Non-pigmented ciliary epithelial cell (primary cell): ENCODE data around the gene KCNG2.

Experiments
- DNase-seq: peaks from one replicate; pipeline ENCODE4 v3.0.0-alpha.2; 2010; ENCODE audit warnings: low read depth

Gene KCNG2

DNA sequence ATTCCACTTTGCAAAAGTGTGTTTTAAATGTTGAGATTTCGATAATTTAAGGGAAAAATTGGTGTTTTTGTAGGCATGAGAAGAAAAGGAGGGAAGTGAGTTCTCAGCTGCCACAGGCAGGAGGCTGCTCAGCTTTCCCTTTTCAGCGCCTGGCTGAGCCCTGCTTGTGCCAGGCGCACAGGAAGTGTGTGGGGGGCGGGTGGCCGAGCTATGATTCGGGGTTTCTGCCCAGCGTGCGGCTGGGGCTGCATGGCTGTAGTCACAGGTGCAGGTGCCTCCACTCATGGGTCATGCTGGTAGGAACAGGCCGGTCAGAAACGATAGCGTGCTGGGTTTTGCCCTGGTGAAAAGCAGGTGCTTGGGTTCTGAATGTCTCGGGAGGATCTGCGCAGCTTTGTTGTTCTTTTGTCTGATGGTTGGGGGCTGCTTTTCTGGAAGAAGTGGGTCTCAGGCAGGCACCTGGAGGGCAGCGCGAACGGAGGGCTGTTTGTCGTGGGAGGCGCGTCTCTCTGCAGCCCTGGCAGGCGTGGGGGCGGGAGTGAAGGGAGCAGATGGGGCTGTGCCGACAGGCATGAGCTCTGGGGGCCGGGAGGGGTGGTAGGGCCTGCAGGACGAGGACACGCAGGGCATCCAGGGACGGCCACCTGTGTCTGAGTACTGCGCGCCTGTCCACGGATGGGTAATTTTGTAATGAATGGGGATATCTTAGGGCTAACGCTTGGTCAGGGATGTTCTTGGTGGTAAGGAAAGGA lies 2.1 kb downstream of the KCNG2 start:
- DNase-seq, result no peak

DNA sequence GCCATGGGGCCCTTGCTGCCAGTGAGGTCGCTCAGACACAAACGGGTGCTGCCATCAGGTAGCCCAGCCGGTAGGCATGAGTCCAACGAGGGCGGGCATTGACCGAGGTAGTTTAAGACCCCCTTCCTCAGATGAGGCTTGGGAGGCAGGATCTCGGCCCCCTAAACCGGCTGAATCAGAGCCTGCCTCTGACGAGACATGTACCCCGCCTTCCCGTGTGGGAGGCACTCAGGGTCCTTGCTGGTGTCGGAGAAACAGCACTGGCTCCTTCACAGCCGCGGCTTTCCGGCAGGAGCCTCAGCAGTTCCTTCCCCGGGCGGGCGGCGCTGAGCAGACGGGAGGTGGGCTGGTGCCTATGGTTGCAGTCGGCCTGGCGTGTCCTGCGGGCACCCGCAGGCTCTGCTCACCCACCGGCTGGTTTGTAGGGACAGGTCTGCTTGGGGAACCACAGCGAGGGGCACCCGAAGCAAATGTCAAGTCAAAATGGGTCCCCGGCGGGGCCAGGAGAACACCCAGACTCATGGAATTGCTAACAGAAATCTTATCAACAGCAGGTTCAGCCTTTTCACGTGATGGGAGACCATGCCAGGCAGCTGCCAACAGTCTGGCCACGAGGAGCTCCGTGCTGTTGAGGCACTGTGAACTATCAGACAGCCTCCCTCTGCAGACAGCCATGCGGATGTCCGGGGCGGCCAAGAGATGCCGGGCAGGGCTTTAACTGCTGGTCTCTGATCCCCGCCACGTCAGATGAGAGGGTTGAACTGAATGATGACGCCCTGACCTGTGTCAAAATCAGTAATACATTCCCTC lies 2.8 kb downstream of the KCNG2 start:
- no peak for DNase-seq

DNA sequence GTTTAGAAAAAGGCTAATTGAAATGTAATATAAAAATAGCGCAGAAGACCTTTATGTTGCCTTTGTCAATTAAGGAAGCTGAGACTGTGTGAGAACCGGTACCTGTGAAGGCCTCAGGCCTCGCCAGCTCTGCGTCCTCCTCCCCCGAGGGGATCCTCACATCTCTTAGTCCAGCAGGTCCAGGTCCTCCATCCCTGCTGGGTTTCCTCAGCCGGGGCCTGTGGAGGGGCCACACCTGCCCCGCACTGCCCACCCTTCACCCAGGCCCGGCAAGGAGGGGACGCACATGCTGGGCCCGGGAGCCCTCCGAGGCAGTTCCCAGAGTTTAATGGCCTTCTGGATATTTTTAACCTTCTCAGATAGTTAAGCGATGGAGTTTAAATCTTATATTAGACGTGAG lies 3.5 kb downstream of the KCNG2 start:
- no peak for DNase-seq

DNA sequence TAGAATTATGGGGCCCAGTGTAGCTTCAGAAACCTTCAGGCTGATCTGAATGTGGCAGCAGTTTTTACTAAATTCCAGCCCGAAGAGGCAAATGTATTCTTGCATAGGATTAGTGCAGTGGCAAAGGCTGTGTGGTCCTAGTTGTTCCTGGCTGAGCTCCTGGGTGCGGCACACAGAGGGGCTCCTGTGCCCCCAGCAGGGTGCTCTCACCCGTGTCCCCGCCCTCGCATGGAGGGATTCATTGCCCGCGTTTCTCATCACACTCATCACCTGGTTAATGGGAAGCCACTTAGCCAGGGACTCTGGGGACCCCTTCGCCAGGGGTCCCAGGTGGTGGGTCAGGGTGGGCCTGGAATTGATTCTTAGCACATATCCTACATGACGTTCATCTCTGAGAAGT lies 3.9 kb downstream of the KCNG2 start:
- DNase-seq, result no peak

DNA sequence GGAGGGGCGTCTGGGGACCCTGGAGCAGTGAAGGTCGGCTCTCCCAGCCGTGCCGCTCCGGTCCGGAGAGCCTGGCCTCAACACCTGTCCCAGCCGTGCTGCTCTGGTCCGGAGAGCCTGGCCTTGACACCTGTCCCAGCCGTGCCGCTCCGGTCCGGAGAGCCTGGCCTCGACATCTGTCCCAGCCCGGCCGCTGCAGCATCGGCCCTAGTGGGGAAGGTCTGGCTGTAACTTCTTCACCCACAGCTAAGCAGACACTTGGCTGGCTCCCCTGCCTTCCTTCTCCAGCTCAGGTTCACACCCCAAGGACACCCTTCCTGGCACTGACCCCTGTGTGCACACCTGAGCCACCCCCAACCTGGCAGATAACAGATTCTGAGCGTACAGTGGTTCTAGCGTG lies 4.6 kb downstream of the KCNG2 start:
- DNase-seq, result no peak

DNA sequence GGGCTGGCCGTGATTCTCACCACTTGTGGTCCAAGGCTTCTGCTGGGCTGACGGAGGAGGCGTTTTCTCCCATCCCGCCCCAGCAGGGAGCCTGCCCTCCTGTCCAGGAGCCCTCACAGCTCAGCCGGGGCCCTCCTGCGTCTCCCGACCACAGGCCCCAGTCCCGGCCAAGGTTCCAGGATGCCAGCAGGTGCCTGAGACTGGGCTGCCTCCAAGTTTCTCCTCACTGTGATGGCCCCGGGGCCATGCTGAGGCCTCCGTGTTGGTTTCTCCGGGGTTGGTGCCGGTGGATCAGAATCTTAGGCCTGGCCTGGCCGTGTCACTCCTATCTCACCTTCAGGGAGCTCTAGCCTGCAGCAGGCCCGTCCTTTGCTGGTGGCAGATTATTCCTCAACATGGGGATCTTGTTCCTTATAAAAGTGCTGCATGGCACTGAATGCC lies 5.9 kb downstream of the KCNG2 start:
- no peak for DNase-seq

DNA sequence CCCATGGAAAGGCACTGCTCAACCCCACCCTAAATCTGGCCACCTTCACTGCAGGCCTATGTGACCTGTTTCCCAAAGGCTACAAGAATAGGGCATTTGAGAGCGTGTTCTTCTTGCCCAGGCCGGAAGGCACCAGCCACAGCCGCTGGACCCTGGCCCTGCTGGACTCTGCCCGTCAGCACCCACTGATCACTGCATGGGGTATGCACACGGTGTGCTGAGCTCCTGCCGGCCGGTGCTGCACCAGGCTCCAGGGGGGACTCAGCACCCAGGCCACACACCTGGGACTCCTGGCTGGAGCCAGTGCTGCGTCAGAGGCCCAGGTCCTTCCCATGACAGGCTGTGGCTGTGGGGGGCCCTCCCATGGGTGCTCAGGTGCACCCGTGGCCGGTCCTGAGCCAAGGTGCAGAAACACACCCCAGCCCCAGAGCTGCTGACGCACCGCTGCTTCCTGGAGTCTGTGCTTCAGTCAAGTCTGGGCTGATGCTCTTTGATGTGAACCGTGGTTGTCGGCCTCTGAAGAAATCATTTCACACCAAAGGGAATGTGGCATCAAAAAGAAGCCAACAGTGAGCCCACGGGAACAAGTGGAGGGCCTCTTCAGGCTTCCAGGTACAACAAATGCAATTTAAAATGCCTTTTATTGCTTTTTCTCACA lies 6.5 kb downstream of the KCNG2 start:
- DNase-seq, result no peak

DNA sequence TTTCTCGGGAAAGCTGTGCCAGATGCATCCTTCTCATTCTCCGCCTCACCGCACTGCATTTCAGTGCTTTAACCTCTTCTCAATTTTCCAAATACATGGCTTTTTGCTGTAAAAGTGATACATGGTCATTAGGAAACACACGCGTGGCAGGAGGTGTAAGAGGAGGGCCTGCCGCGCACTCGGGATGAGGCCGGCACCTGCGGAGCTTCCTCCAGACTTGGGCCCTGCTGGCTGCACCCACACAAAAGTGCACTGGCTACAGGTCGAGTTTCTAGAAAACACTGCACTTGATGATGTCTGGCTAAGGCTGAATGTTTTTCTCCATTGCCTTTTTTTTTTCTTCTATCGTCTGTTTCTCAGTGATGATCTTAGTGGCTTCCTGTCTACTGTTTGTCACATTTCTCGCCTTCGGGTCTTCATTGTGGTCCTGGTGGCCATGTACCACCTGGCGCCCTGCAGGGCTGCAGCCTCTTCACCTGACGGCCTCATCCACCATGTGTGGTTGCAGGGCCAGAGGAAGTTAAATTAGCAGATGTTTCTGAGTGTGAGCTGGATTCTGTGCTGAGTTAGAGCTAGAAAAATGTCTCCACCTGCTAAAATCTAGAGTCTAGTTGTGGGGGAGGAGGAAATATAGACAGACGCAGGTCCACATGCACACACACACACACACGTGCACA lies 7.6 kb downstream of the KCNG2 start:
- no peak for DNase-seq

DNA sequence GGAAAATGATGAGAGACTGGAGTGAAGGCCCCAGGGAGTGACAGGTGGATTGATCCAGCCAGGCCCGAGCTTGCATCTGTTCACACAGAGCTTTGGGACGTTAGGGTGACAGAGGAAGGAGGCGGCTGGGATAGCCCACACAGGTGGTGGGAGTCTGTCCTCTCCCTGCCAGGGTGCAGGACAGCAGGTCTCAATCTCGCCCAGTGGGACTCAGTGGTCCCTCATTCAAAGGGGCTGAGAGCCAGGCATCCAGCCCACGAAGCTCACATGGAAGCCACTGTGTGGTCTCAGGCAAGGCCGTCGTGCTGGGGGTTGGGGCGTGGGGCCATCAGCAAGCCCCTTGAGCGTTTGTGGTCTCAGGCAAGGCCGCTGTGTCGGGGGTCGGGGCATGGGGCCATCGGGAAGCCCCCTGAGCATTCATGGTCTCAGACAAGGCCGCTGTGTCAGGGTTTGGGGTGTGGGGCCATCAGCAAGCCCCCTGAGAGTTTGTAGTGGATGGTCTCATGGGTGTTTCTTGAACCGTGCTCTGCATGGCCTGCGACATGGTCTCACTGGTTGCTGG lies 8.3 kb downstream of the KCNG2 start:
- no peak for DNase-seq

DNA sequence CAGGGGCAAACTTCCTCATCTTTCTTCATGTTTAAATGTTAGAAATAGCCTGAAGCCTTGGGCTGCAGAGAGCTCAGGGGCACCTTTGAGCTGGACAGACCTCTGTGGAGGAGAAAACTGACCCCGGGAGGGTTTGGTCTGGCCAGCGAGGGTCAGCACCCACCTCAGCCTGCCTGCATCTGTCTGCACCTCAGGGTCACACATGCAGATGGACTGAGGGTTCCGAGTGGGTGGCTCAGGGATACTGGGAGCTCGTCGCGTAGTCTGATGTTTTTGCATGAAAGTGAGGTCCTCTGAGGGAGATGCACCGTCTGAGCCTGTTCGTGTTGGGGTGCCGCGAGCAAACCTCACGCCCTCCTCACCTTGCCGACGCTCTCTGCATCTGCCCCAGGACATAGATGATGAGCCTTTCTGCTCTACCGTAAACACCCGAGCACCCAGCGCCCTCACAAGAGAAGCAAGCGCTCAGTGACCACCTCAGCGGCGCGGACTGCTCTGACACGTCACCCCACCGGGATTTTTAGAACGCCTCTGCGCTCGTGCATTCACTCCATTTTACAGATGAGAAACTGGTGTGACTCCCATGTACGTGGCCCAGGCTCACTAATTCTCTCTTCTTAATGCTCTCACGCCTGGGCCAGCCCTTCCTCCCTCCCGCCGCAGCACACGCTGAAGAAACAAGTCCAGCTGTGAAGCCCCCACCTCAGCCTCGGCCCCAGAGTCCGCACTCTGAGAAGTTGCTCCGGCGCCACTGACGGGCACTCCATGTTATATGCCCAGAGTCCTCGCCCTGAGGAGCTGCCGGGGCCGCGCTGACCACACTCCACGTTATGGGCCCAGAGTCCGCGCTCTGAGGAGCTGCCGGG lies 9.5 kb downstream of the KCNG2 start:
- DNase-seq, result no peak

DNA sequence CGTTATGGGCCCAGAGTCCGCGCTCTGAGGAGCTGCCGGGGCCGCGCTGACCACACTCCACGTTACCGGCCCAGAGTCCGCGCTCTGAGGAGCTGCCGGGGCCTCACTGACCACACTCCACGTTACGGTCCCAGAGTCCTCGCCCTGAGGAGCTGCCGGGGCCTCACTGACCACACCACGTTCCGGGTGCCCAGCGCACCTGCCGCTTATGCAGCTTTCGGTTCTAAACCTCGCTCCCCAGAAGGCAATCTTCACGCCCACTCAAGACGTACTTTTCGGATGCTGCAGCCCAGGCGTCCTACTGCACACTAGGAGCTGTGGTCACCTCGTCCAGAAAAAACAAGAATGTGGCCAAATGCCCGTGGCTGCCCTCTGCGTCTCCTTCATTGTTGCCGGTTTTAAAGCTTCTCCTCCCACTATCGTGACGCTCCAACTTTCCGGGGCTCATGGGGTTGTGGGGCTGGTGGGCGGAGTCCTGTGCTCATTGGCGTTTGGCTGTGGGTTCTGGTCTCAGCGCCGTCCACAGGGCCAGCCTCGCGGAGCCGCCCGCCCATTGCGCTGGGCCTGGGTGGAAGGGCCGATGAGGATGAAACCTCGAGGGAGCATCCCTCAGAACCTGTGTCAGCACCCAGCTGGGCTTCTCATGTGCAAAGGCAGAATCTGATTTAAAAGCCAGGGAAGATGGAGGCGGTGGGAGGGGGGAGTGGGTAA lies 11.9 kb downstream of the KCNG2 start:
- DNase-seq, result no peak

DNA sequence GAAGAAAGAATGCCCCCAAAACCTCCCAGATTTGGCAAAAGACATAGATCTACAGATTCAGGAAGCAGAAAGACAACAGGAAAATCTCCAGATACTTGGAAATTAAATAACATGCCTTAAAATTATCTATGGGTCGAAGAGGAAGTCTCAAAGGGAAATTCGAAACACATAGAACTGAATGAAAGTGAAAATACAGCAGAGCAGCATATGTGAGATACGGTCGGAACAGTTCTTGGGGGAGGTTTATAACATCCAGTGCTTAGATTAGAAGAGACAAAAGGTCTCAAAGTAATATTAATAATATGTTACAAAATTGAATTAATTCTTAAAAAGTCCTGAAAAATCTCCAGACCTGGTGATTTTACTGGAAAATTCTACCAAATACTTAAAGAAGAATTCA lies 14.3 kb downstream of the KCNG2 start:
- DNase-seq, result no peak

DNA sequence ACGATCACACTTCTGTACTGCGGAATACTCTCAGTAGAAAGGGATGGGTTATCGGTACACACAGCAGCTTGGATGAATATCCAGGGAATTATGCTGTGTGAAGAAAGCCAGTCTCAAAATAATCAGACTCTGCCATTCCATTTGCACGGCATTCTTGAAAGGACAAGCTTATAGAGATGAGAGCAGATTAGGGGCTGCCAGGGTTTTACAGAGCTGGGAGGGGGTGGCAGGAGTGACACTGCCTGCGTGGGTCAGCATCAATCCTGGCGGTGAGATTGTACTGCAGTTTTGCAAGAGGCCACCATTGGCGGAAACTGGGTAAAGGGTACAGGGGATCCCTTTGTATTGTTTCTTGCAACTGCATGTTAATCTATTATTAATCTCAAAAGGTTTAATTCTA lies 16.6 kb downstream of the KCNG2 start:
- DNase-seq, result no peak

DNA sequence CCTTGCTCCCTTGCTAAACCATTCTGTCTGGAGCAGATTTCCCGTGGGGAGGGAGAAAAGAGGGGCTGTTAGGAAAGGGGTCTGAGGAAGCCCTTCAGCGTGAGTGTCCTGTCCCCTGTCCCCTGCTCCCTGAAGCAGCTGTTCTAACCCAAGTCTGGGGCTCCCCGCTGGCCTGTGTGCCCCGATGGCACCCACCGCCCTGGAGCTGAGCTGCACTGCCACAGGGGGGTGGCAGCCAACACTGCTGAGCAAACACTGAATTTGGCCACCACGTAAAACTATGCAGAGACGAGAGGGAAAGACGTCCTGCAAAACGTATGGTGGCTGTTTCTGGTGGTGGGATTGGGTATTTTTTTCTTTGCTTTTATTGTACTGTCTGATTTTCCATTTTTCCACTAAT lies 17.9 kb downstream of the KCNG2 start:
- DNase-seq, result no peak

DNA sequence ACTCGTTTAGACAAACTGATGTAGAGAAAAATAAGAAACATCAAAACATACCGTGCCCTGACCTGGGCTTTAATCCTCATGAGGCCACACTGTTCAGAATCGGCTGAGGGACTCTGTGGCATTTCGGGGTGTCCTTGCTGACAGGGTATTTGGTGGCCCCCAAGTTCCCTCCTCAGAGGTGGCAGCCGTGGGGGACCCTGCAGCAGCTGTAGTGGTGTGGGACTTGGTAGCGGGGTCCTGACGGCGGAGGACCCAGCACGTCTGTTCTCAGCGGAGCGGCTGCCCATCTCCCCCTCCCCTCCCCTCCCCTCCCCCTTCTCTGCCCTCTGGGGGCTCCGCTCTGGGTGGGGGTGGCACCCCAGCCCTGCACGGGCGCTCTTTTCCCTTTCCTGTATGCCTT lies 18.4 kb downstream of the KCNG2 start:
- no peak for DNase-seq

DNA sequence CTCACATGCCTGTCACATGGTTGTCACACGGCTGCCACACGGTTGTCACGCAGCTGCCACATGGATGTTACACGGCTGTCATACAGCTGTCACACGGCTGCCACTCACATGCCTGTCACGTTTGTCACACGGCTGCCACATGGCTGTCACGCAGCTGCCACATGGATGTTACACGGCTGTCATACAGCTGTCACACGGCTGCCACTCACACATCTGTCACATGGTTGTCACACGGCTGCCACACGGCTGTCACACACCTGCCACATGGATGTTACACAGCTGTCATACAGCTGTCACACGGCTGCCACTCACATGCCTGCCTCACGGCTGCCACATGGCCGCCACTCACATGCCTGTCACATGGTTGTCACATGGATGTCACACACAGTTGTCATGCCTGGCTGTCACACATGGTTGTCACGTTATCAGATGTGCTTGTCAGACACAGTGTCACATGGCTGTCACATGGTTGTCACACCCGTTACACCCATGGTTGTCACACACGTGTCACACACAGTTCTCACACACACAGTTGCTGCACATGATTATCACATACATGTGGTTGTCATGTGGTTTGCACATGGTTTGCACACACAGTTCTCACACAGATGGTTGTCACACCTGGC lies 19.4 kb downstream of the KCNG2 start:
- no peak for DNase-seq

DNA sequence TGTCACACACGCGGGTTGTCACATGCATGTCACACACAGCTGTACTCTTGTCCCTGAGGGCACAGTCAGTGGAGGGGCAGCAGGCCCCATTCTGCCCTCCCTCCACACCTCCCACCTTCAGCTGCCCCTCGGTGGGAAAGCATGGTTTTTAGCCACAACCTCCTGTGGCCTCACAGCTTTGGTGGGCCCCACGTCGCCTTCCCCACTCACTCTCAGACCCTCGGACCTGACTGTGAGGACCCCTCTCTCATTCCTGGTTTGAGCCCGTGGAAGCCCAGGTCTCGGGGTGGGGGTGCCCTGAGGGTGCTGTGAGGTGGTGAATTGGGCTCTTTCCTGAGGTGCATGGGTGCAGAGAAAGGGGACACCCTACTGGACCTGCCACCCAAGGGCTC lies 19.9 kb downstream of the KCNG2 start:
- no peak for DNase-seq

DNA sequence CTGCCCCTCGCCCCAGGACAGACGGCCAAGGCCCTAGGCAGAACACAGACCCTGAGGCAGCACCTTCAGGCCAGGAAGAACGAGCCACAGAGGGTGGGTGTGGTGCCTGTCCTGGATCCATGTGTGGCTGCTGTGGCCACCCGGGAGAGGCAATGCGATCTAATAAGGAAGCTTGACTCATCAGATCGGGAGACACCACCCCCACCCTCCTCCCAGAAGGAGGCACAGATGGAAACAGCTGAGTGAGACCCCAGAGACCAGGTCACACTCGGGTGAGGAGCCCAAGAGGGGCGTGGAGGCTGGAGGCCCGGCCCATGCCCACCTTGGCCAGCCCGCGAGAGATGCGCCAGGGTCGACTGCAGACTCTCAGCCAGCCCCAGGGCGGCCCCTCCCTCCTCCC lies 20.3 kb downstream of the KCNG2 start:
- no peak for DNase-seq

DNA sequence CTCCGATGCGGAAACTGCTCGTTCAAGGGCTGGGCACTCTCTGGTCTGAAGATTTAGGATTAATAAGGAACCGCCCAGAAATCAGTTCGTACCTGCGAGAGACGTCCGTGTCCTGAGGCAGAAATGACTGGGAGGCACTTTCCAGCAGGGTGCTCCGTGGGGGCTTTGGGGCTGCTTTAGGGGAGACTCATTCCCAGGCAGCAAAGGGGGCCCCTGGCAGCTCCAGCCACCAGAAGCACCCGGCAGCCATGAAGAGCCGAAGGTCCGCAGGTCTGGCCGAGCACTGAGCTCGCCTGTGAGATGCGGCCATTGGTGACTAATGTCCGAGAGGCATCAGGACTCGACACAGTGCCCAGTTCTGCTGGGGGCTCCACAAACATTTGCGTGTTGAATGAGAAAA lies 20.9 kb downstream of the KCNG2 start:
- DNase-seq, result no peak
